CD14-positive monocyte (primary cell): Measurements from ENCODE around the gene INSL6. TPM values are rescaled to one million over a fixed set of nuclear protein-coding genes. Genes with fewer than 3 reads are reported as not detected.

ENCODE experiments used
- DNase-seq, 3 donors: peaks; one replicate each; pipeline ENCODE4 v3.0.0-alpha.2; 2011 to 2022
- H2AFZ ChIP-seq: 2 replicates; pipeline ENCODE4 v1.6.0; 2012; ENCODE audit warnings: mild to moderate bottlenecking, low read depth, low read length, inconsistent platforms; ENCODE audit not compliant: insufficient read depth, poor library complexity, severe bottlenecking
- H3K27ac ChIP-seq, 2 donors: 1 replicate in 1 of 2; 2 replicates in 1 of 2; pipeline ENCODE4 v1.5.1; 2012 to 2013; ENCODE audit warnings: low read length in 2 of 2, control low read depth in 1 of 2, inconsistent platforms in 1 of 2, low read depth in 1 of 2, mild to moderate bottlenecking in 1 of 2
- H3K27me3 ChIP-seq, 2 donors: one replicate each; pipeline versions ENCODE4 v1.6.0 to v1.6.1; 2011 to 2013; ENCODE audit warnings: low read length in 2 of 2; ENCODE audit not compliant: control insufficient read depth in 2 of 2, insufficient read depth in 2 of 2
- H3K36me3 ChIP-seq, 2 donors: replicated peaks in 1 of 2; 1 replicate in 1 of 2; 2 replicates in 1 of 2; pipeline versions ENCODE4 v1.5.1 to v1.6.1; 2012 to 2013; ENCODE audit warnings: low read length in 2 of 2, control low read depth in 1 of 2, inconsistent platforms in 1 of 2, mild to moderate bottlenecking in 1 of 2; ENCODE audit not compliant: insufficient read depth in 2 of 2, control insufficient read depth in 1 of 2
- H3K4me1 ChIP-seq, 2 donors: 1 replicate in 1 of 2; 2 replicates in 1 of 2; pipeline versions ENCODE4 v1.5.1 to v1.6.1; 2012 to 2013; ENCODE audit warnings: low read length in 2 of 2, control low read depth in 1 of 2, inconsistent platforms in 1 of 2, mild to moderate bottlenecking in 1 of 2, moderate library complexity in 1 of 2; ENCODE audit not compliant: insufficient read depth in 2 of 2, control insufficient read depth in 1 of 2
- H3K4me2 ChIP-seq: replicated peaks from 2 replicates; pipeline ENCODE3; 2012; ENCODE audit warnings: low read length, moderate library complexity, mild to moderate bottlenecking; ENCODE audit not compliant: poor library complexity, severe bottlenecking; ENCODE audit errors: extremely low read depth
- H3K4me3 ChIP-seq, 3 experiments: fragments of 200-600 bp in 1 of 3; sonication (generic) in 1 of 3; replicated peaks in 1 of 3; 1 replicate in 2 of 3; 2 replicates in 1 of 3; pipeline ENCODE4 v1.5.1; 2011 to 2013; ENCODE audit warnings: low read length in 3 of 3, mild to moderate bottlenecking in 3 of 3, control low read depth in 2 of 3, low read depth in 2 of 3, inconsistent platforms in 1 of 3, moderate library complexity in 1 of 3
- H3K79me2 ChIP-seq: 2 replicates; pipeline ENCODE4 v1.6.0; 2012; ENCODE audit warnings: mild to moderate bottlenecking, control low read depth, inconsistent platforms, low read length, moderate library complexity; ENCODE audit not compliant: insufficient read depth
- H3K9ac ChIP-seq: 2 replicates; pipeline ENCODE4 v1.6.0; 2017; ENCODE audit warnings: low read length, mild to moderate bottlenecking; ENCODE audit not compliant: insufficient read depth, poor library complexity, severe bottlenecking
- H3K9me3 ChIP-seq, 2 donors: replicated peaks in 1 of 2; 1 replicate in 1 of 2; 2 replicates in 1 of 2; pipeline versions ENCODE4 v1.5.1 to v1.6.1; 2012 to 2013; ENCODE audit warnings: low read length in 2 of 2, control low read depth in 1 of 2; ENCODE audit not compliant: control insufficient read depth in 1 of 2, insufficient read depth in 1 of 2
- H4K20me1 ChIP-seq: 2 replicates; pipeline ENCODE4 v1.6.0; 2012; ENCODE audit warnings: mild to moderate bottlenecking, low read length, control low read depth, moderate library complexity; ENCODE audit not compliant: insufficient read depth
- H3K27ac Mint-ChIP-seq, 7 donors: one replicate each; pipeline ENCODE4 v1.8.0; 2020; ENCODE audit warnings: mild to moderate bottlenecking in 7 of 7, mixed read lengths in 7 of 7, moderate library complexity in 6 of 7, inconsistent platforms in 2 of 7
- H3K27me3 Mint-ChIP-seq, 3 donors: one replicate each; pipeline ENCODE4 v1.8.0; 2021 to 2022; ENCODE audit warnings: low read depth in 3 of 3, mild to moderate bottlenecking in 3 of 3, mixed read lengths in 3 of 3, moderate library complexity in 3 of 3, inconsistent platforms in 1 of 3
- H3K36me3 Mint-ChIP-seq, 2 donors: one replicate each; pipeline ENCODE4 v1.8.0; 2020; ENCODE audit warnings: mixed read lengths in 2 of 2, inconsistent platforms in 1 of 2, mild to moderate bottlenecking in 1 of 2
- H3K4me1 Mint-ChIP-seq: one replicate; pipeline ENCODE4 v1.8.0; 2020; ENCODE audit warnings: mild to moderate bottlenecking, mixed read lengths
- H3K4me3 Mint-ChIP-seq, 2 donors: one replicate each; pipeline ENCODE4 v1.8.0; 2020; ENCODE audit warnings: mild to moderate bottlenecking in 2 of 2, mixed read lengths in 2 of 2, moderate library complexity in 1 of 2
- H3K9me3 Mint-ChIP-seq, 7 donors: one replicate each; pipeline ENCODE4 v1.8.0; 2020 to 2022; ENCODE audit warnings: mixed read lengths in 7 of 7, mild to moderate bottlenecking in 6 of 7, moderate library complexity in 6 of 7, inconsistent platforms in 2 of 7
- CTCF ChIP-seq: fragments of 200-600 bp; IDR thresholded peaks from one replicate; pipeline ENCODE4 v1.8.0; 2022; ENCODE audit warnings: antibody characterized with exemption, mild to moderate bottlenecking
- WGBS: methylation state at CpG from one replicate; pipeline ENCODE4 v1.1.5; 2013; ENCODE audit warnings: missing lambda C conversion rate; ENCODE audit not compliant: insufficient coverage; 5-methylcytosine and 5-hydroxymethylcytosine counted together
- intact Hi-C, 2 donors: fragments of 100-400 bp; cut with micrococcal nuclease; formaldehyde crosslinking; loops; one replicate each; pipeline versions ENCODE4 v1.15.0 to v1.15.1; 2023
- polyA plus RNA-seq, 3 donors: library from polyadenylated mRNA; depleted of rRNA in 1 of 3; unstranded in 2 of 3; stranded (reverse) in 1 of 3; fragments of 300-500 nt in 2 of 3; fragments of >200 nt in 1 of 3; fragmentation: Illumina TruSeq in 2 of 3; gene quantifications; 1 replicate in 2 of 3; 2 replicates in 1 of 3; pipeline ENCODE4 v1.2.3, GENCODE V29; 2012 to 2021

INSL6 gene
- polyA plus RNA-seq, 3 donors = not detected

- H2AFZ ChIP-seq = no peak overlapping the region
- Mint-ChIP-seq H3K4me3 (no peak overlapping the region), H3K36me3 (no peaks in the 10 kb centered on the region), H3K27me3 (peaks cover 2 to 10% (median 3%) of the 10 kb centered on the region in 3 donors), H3K27ac (no peak overlapping the region), H3K9me3 (peaks cover 0 to 2% (median 0%) of the 10 kb centered on the region in 7 donors), H3K4me1 (no peaks in the 10 kb centered on the region)
- H3K9ac ChIP-seq = no peak overlapping the region
- intact Hi-C loops = no loop called here
- TF ChIP-seq CTCF = no peak
- 100% methylated on average over 1 of the region's 3 CpGs for WGBS
- no peaks in the 10 kb centered on the region for H3K4me1 ChIP-seq
- no peaks in the 10 kb centered on the region for H4K20me1 ChIP-seq
- H3K27ac ChIP-seq = no peak overlapping the region
- no peaks in the 10 kb centered on the region for H3K27me3 ChIP-seq
- DNase-seq = no peak
- H3K79me2 ChIP-seq = no peaks in the 10 kb centered on the region
- no peak overlapping the region for H3K4me3 ChIP-seq
- no peaks in the 10 kb centered on the region for H3K36me3 ChIP-seq
- H3K4me2 ChIP-seq = no peak overlapping the region
- H3K9me3 ChIP-seq = no peaks in the 10 kb centered on the region
These were observed 6.5 kb upstream of the INSL6 start for GRCh38 chr9:5191985-5192384.

- WGBS = 96% methylated on average over 6 of the region's 10 CpGs
- Histone ChIP-seq H3K27me3 (no peaks in the 10 kb centered on the region), H3K27ac (no peak overlapping the region), H4K20me1 (no peaks in the 10 kb centered on the region), H2AFZ (no peak overlapping the region), H3K79me2 (no peaks in the 10 kb centered on the region), H3K9ac (no peak overlapping the region), H3K4me1 (no peaks in the 10 kb centered on the region), H3K9me3 (no peaks in the 10 kb centered on the region), H3K4me3 (no peak overlapping the region), H3K4me2 (no peak overlapping the region), H3K36me3 (no peaks in the 10 kb centered on the region)
- no peak overlapping the region for H3K27ac Mint-ChIP-seq
- no peaks in the 10 kb centered on the region for H3K36me3 Mint-ChIP-seq
- DNase-seq = no peak
- intact Hi-C loops = loop anchor here (5.0 to 10.0 kb wide), 2 partner anchors 404 to 406 kb away; no protein-coding TSS in a partner anchor
- no peaks in the 10 kb centered on the region for H3K4me1 Mint-ChIP-seq
- peaks cover 0 to 6% (median 3%) of the 10 kb centered on the region in 3 donors for H3K27me3 Mint-ChIP-seq
- no peak overlapping the region for H3K4me3 Mint-ChIP-seq
- TF ChIP-seq CTCF = no peak
- H3K9me3 Mint-ChIP-seq = peaks cover 0 to 2% (median 0%) of the 10 kb centered on the region in 7 donors
These were observed 2.9 kb upstream of the INSL6 start for GRCh38 chr9:5188060-5188984.
